ENCODE results near the gene GP1BA. TPM values are rescaled to one million over a fixed set of nuclear protein-coding genes. Genes with fewer than 3 reads are reported as not detected.
"Not testable (repeated sequence)": the region's sequence is repeated elsewhere in the genome, so short reads cannot be mapped to it uniquely, and the experiment has no call there.

GP1BA gene
- polyA plus RNA-seq, 3 donors = 1.6 to 2.9 (median 2.4) TPM

DNA sequence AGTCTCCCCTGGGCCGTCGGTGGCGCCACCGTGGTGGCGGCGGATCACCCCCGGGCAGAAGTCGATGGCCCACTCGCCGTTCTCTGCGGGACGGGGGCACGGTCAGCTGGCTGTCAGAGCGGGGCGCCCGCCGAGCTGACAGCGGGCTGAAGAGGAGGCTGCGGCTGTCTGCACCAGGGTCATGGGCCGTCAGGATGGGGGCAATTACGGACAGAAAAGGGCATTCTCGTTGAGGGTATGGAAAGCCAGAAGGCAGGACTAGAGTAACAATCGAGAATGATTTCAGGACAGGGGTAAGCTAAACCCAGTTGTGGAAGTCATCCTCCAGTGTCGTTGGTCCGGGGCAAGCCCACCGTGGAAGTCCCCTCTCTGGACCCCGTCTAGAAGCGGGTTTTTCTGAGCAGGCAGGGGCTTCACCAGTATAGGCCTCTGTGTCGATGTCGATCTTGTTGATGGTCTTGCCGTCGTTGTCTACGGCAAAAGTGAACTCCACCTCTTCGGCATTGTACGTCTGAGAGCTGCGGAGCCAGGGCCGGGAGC, 30.9 kb upstream of the GP1BA start:
- DNase-seq (ENCODE audit: low read depth in 3 of 3, low spot score in 2 of 3) = no peak

DNA sequence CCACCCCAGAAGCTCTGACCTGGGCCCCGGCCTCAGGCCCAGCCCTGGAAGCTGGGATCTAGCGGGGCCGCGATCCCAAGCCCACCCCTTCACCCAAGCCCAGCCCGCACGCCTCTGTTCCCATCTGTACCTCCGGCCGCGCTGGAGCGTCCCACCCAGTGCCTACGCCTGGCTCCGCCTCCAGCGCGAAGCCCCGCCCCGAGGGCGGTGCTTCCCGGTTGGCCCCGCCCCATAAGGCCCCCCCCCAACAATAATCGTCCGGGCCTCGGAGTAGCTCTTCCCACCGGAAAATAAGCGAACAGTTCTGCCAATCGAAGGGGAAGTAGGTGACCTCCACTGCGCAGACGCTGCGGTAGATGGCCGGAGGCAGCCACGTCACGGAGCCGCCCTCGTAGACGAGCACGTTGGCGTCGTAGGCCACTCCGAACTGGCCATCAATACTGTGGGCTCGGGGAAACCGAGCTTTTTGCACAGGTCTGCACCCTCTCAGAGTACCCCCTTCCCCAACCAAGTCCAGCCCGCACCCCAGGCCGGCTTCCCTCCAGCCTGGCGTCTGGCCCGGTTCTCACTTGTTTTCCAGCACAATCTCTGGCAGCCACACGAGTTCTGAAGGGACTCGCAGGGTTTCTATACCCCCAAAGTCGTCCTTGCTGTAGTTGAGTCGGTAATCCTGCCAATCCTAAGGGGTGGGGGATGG, 30.3 kb upstream of the GP1BA start:
- DNase-seq (ENCODE audit: low read depth in 3 of 3, low spot score in 2 of 3) = no peak

DNA sequence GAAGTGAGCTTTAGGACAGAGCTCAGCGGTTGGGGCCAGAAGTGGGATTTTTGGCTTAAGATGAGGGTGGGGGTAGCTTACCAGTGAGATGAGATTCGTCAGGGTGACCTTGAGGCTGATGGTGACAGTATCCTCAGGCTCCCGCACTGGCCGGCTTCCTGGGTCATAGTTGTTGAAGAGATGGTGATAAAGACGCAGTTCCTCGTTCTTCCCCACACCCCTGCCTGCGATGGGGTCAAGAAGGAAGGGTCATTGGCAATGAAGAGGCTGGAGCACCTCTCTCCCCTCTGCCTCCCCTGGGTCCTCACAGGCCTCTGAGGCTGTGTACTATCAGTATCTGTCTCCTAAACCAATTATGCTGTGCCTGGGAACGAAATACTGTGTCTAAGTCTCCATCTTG, 29.5 kb upstream of the GP1BA start:
- no peak for DNase-seq (ENCODE audit: low read depth in 3 of 3, low spot score in 2 of 3)

DNA sequence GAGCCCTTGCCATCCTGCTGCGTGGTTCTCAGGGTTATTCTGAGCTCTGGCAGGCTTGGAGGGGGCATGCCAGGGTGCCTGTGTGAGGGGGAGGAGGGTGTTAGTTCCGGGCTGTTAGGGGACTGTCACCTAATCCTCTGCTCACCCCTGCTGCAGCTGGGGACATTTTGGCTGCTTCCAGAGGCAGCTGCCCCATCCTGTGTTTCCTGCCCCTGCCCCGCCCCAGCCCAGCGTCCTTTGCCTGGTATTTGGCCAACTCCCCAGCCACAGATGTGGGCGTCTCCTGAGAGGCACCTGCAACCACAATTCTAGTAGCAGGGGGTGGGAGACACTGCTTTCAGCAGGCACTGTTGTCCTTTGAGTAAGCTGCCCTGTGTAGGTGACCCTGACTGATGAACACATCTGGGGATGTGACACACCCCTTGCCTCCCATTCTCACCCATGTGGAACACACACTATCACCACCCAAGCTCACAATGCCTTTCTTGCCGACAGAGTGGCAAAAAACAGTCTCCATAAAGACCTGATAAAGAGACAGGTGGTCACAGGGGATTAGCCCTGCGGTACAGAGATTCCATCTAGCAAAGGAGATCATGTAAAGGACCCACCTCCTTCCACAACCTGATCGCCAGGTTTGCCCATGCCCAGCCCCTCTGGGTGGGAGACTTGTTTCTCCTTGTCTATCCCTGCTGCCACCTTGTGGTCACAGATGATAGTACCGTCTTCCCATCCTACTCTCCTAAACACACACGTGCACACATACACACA, 28.8 kb upstream of the GP1BA start, which contains the start of gene CHRNE:
CHRNE (minus strand) TSS at position 48 of the 768 bp plus-strand sequence; CDS start at position 13, 35 bp downstream.
- DNase-seq (ENCODE audit: low read depth in 3 of 3, low spot score in 2 of 3) = peak in 2 of 3 donors; percentile 74 to 77

DNA sequence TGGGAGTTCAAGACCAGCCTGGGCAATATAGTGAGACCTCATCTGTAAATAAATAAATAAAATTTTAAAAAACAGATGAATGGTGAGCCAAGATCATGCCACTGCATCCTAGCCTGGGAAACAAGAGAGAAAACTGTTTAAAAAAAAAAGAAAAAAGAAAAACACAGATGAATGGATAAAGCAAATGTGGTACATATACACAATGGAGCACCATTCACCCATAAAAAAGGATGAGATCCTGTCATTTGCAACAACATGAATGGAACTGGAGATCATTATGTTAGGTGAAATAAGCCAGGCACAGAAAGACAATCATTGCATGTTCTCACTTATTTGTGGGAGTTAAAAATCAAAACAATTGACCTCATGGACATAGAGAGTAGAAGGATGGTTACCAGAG, 25.4 kb upstream of the GP1BA start:
- DNase-seq (ENCODE audit: low read depth in 3 of 3, low spot score in 2 of 3) = not testable (repeated sequence)

DNA sequence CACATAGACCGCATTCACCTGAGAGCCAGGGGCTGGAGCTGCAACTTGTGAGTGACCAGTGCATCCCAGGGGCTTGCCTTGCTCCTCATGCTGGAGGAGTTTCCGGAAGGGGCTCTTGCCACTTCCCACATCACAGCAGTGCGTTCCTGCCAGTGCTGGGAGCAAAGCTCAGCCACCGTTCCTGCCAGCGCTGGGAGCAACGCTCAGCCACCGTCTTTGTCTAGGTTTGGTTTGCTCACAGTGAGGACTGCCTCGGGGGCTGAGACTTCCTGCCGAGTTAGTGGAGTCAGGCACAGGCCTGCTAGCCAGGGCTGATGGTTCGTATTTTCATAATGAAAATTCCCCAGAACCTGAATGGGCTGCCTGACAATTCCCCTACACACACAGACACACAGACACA, 23.8 kb upstream of the GP1BA start:
- no peak for DNase-seq (ENCODE audit: low read depth in 3 of 3, low spot score in 2 of 3)

DNA sequence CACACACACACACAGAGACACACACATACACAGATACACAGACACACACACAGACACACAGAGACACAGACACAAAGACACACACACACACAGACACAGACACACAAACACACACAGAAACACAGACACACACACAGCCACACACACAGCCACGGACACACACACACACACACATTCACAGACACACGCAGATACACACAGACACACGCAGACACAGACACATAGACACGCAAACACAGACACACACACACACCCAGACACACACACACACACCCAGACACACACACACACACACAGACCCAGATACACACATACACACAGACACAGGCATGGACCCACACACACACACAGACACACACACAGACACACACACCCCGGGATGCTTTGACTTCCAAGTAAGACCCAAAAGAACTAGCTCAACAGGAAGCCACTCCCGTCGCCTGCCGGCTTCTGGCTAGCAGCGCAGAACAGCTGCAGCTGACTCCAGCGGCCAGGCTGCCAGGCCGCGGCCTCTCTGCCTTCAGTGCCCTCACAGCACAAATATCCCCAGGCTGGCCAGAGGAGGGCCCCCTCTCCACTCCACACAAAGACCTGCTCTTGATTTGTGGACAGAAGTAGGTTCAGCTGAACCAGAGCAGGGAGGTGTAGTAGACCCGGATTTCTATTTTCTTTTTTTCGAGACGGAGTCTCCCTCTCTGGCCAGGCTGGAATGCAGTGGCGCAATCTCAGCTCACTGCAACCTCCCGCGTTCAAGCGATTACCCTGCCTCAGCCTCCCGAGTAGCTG, 23.2 kb upstream of the GP1BA start:
- DNase-seq (ENCODE audit: low read depth in 3 of 3, low spot score in 2 of 3) = peak in 2 of 3 donors; percentile 69 to 78

DNA sequence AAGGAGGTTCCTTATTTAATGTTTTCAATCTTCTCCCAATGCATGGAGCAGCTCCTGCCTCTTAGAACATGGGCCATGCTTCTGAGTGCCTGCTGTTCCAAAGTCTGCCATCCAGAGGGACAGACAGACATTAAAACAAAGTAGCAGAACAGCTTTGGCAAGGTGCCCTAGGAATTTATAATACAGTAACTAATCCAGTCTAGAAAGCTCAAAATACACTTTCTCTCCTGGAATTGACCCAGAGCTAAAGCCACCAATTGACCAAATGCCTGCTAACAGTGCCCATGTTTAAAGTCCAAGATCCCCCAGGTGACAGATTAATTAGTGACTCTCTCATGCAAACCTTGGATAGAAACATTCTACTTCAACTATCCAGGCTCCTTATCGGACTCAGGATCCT, 18.1 kb upstream of the GP1BA start:
- no peak for DNase-seq (ENCODE audit: low read depth in 3 of 3, low spot score in 2 of 3)

DNA sequence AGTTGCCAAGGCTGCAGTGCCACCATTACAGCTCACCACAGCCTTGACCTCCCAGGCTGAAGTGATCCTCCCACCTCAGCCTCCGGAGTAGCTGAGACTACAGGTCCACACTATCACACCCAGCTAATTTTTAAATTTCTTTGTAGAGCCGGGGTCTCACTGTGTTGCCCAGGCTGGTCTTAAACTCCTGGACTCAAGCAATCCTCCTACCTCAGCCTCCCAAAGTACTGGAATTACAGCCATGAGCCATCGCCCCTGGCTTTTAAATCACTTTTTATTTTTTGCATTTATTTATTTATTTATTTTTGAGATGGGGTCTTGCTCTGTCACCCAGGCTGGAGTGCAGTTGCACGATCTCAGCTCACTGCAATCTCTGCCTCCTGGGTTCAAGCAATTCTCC, 17.5 kb upstream of the GP1BA start:
- DNase-seq (ENCODE audit: low read depth in 3 of 3, low spot score in 2 of 3) = not testable (repeated sequence)

DNA sequence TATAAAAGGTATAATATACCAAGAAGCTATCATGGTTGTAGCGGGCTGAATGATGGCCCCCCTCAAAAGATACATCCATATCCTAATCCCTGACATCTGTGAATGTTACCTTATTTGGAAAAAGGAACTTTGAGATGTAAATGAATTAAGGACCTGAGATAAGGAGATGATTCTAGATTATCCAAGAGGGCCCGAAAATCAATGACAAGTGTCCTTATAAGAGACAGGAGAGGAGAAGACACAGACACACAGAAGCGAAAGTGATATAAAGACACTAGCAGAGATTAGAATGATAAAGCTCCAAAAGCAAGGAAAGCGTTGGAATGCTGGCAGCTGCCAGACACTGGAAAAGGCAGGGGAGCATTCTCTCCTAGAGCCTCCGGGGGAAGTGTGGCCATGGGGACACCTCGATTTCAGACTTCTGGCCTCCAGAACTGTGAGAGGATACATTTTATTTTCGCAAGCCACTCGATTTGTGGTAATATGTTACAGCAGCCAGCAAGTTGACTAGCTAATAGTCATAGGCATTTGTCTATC, 12.5 kb upstream of the GP1BA start:
- no peak for DNase-seq (ENCODE audit: low read depth in 3 of 3, low spot score in 2 of 3)

DNA sequence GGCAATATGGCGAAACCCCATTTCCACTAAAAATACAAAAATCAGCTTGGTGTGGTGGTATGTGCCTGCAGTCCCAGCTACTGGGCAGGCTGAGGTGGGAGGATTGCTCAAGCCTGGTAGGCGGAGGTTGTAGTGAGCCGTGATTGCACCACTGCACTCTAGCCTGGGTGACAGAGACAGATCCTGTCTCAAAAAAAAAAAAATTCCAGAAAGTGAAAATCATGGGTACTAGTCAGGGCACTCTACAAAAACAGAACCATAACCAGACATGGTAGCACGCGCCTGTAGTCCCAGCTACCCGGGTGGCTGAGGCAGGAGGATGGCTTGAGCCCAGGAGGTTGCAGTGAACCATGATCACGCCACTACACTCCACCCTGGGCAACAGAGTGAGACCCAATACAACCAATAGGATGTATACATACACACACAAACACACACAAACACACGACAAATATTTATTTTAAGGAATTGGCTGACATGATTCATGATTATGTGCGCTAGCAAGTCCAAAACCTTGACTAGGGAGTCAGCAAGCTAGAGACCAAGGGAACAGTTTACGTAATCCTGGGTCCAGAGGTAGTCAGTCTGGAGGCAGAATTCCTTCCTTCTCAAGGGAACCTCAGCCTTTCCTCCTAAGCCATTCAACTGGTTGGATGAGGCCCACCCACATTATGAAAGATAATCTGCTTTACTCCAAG, 11.6 kb upstream of the GP1BA start:
- no peak for DNase-seq (ENCODE audit: low read depth in 3 of 3, low spot score in 2 of 3)

DNA sequence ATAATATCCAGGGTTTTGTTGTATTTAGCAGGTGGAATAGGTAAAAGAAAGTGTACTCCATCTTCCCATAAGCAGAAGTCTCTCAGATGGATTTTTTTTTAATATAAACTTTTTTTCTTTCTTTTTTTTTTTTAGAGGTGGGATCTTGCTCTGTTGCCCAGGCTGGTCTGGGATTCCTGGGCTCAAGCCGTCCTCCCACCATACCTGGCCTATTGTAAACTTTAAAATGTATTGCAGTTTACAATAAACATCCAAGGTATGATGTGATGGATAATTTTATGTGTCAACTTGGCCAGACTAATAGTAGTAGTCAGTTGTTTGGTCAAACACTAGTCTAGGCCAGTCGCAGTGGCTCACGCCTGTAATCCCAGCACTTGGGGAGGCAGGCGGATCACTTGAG, 10.8 kb upstream of the GP1BA start:
- DNase-seq (ENCODE audit: low read depth in 3 of 3, low spot score in 2 of 3) = no peak

DNA sequence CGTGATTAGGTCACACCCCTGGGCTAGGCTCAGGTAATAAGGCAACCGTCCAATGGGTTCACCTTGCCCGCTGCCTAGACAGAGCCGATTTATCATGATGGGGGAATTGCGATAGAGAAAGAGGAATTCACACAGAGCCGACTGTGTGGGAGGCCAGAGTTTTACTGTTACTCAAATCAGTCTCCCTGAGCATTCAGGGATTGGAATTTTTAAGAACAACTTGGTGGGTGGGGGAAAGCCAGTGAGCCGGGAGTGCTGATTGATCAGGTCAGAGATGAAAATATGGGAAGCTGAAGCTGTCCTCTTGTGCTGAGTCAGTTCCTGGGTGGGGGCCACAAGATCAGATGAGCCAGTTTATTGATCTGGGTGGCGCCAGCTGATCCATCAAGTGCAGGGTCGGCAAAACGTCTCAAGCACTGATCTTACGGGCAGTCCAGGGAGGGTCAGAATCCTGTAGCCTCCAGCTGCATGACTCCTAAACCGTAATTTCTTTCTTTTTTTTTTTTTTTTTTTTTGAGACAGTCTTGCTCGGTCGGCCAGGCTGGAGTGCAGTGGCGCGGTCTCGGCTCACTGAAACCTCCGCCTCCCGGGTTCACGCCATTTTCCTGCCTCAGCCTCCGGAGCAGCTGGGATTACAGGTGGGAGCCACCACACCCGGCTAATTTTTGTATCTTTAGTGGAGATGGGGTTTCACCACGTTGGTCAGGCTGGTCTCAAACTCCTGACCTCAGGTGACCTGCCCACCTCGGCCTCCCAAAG, 5.3 kb upstream of the GP1BA start:
- DNase-seq (ENCODE audit: low read depth in 3 of 3, low spot score in 2 of 3) = not testable (repeated sequence)

DNA sequence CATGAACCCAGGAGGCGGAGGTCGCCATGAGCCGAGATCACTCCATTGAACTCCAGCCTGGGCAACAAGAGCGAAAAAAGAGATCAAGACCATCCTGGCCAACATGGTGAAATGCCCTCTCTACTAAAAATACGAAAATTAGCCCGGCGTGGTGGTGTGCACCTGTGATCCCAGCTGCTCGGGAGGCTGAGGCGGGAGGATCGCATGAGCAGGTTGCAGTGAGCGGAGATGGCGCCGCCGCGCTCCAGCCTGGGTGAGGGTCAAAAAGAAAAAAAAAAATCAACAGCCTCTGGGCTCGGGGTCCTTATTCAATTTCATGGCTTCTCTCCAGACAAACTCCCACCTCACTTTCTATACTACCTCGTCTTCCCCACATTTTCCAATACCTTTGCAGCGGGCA, 3.2 kb upstream of the GP1BA start:
- DNase-seq (ENCODE audit: low read depth in 3 of 3, low spot score in 2 of 3) = no peak

DNA sequence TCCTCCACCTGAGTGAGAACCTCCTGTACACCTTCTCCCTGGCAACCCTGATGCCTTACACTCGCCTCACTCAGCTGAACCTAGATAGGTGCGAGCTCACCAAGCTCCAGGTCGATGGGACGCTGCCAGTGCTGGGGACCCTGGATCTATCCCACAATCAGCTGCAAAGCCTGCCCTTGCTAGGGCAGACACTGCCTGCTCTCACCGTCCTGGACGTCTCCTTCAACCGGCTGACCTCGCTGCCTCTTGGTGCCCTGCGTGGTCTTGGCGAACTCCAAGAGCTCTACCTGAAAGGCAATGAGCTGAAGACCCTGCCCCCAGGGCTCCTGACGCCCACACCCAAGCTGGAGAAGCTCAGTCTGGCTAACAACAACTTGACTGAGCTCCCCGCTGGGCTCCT, 679 bp downstream of the GP1BA start:
- no peak for DNase-seq (ENCODE audit: low read depth in 3 of 3, low spot score in 2 of 3)

DNA sequence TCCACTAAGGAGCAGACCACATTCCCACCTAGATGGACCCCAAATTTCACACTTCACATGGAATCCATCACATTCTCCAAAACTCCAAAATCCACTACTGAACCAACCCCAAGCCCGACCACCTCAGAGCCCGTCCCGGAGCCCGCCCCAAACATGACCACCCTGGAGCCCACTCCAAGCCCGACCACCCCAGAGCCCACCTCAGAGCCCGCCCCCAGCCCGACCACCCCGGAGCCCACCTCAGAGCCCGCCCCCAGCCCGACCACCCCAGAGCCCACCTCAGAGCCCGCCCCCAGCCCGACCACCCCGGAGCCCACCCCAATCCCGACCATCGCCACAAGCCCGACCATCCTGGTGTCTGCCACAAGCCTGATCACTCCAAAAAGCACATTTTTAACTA, 1.6 kb downstream of the GP1BA start:
- DNase-seq (ENCODE audit: low read depth in 3 of 3, low spot score in 2 of 3) = no peak

DNA sequence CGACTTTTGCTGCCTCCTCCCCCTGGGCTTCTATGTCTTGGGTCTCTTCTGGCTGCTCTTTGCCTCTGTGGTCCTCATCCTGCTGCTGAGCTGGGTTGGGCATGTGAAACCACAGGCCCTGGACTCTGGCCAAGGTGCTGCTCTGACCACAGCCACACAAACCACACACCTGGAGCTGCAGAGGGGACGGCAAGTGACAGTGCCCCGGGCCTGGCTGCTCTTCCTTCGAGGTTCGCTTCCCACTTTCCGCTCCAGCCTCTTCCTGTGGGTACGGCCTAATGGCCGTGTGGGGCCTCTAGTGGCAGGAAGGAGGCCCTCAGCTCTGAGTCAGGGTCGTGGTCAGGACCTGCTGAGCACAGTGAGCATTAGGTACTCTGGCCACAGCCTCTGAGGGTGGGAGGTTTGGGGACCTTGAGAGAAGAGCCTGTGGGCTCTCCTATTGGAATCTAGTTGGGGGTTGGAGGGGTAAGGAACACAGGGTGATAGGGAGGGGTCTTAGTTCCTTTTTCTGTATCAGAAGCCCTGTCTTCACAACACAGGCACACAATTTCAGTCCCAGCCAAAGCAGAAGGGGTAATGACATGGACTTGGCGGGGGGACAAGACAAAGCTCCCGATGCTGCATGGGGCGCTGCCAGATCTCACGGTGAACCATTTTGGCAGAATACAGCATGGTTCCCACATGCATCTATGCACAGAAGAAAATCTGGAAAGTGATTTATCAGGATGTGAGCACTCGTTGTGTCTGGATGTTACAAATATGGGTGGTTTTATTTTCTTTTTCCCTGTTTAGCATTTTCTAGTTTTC, 2.3 kb downstream of the GP1BA start:
- no peak for DNase-seq (ENCODE audit: low read depth in 3 of 3, low spot score in 2 of 3)

DNA sequence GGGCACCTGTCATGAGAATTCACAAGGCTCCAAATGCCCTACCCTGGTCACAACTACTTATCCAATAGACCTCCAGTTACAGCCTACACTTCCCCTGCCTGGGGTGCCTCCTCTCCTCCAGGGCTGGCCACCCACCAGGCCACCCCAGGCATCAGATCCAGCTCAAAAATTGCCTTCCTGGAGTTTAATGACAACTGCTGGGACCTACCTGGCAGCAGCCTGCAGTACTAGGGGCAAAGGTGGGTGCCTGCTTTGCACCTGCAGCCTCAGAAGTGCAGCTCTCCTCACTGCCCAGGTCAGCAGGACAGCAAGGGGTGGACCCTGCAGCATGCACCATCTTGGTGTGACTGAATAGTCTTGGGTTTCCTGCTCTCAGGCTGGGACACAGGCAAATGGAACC, 3.6 kb downstream of the GP1BA start:
- no peak for DNase-seq (ENCODE audit: low read depth in 3 of 3, low spot score in 2 of 3)

DNA sequence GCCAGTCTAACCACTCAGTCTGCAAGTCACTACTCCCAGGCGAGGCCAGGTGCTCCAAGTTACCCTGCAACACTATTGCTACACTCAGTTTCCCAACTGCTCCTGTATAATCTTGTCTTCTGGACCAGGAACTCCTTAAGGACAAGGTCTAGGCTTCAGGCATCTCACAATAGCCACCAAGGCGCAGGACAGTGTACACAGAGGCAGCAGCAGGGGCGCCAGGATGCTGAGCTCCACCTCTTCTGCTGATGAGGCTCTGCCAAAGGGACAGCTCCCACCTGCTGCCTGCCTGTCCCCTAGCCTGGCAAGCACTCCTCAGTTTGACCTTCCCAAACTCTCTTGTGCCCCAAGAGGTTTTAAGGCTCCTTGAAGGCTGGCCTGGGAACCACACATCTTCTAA, 4.4 kb downstream of the GP1BA start:
- no peak for DNase-seq (ENCODE audit: low read depth in 3 of 3, low spot score in 2 of 3)

Data from right renal cortex interstitium (tissue), 3 donors.